ENCODE measurements around the gene EXOSC1.

Gene EXOSC1

DNA sequence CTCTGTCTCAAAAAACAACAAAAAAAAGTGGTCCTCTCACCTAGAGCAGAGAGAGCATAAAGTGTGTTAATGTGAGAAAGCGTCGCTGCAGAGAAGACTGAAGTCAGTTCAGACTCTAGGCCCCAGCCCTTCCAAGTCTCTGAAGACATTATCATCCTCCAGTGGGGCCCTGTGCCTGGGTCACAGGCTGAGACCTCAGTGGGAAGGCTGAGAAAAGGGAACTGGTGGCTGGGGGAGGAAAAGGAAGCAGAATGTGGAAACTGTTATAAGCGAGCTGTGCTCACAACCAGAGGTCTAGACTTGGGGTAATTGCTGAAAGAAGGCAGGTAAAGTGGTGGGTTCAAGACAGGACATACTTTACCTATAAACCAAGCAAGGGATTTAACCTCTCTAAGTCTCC, 39.7 kb downstream of the EXOSC1 start:
- H3K9ac ChIP-seq (ENCODE audit: low read depth, low read length) = no peak overlapping the region
- H3K4me1 ChIP-seq (ENCODE audit: control insufficient read depth, insufficient read depth, low read length) = no peaks in the 10 kb centered on the region
- no peaks in the 10 kb centered on the region for H3K27me3 ChIP-seq (ENCODE audit: control insufficient read depth, insufficient read depth, low read length)
- H3K36me3 ChIP-seq (ENCODE audit: control insufficient read depth, insufficient read depth, low read length) = no peaks in the 10 kb centered on the region
- H3K9me3 ChIP-seq (ENCODE audit: control insufficient read depth, insufficient read depth, low read length) = no peaks in the 10 kb centered on the region
- H3K4me3 ChIP-seq (ENCODE audit: low read depth, low read length) = no peak overlapping the region

DNA sequence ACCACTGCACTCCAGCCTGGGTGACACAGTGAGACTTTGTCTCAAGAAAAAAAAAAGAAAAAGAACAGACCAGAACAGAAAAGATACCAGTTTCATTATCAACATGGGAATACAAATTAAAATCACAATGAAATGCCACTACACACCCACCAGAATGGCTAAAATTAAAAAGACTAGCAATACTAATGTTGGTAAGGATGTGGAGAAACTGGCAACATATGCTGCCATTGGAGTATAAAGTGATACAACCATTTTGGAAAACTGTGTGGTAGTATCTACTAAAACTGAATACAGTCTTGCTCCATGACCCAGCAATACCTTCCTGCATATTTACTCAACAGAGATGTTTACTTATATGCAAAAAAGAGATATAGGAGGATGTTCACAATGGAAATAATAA, 41.8 kb downstream of the EXOSC1 start:
- no peaks in the 10 kb centered on the region for H3K36me3 ChIP-seq (ENCODE audit: control insufficient read depth, insufficient read depth, low read length)
- no peak overlapping the region for H3K9ac ChIP-seq (ENCODE audit: low read depth, low read length)
- H3K4me1 ChIP-seq (ENCODE audit: control insufficient read depth, insufficient read depth, low read length) = peaks cover 2% of the 10 kb centered on the region
- H3K9me3 ChIP-seq (ENCODE audit: control insufficient read depth, insufficient read depth, low read length) = no peaks in the 10 kb centered on the region
- no peak overlapping the region for H3K4me3 ChIP-seq (ENCODE audit: low read depth, low read length)
- H3K27me3 ChIP-seq (ENCODE audit: control insufficient read depth, insufficient read depth, low read length) = no peaks in the 10 kb centered on the region

DNA sequence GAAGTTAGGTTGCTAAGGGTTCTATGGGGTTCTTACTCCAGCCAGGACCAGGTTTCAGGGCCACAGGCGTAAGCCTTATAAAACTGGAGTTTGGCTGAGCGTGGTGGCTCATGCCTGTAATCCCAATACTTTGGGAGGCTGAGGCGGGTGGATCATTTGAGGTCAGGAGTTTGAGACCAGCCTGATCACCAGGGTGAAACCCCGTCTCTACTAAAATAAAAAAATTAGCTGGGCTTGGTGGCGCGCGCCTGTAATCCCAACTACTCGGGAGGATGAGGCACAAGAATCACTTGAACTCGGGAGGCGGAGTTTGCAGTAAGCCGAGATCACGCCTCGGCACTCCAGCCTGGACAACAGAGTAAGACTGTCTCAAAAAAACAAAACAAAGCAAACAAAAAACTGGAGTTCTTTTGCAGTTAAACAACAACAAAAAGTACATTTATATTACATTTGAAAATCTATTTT, 44.3 kb downstream of the EXOSC1 start:
- H3K9me3 ChIP-seq (ENCODE audit: control insufficient read depth, insufficient read depth, low read length) = no peaks in the 10 kb centered on the region
- H3K27me3 ChIP-seq (ENCODE audit: control insufficient read depth, insufficient read depth, low read length) = no peaks in the 10 kb centered on the region
- H3K4me3 ChIP-seq (ENCODE audit: low read depth, low read length) = peak overlapping the region; percentile 61
- no peaks in the 10 kb centered on the region for H3K36me3 ChIP-seq (ENCODE audit: control insufficient read depth, insufficient read depth, low read length)
- H3K9ac ChIP-seq (ENCODE audit: low read depth, low read length) = no peak overlapping the region
- peaks cover 2% of the 10 kb centered on the region for H3K4me1 ChIP-seq (ENCODE audit: control insufficient read depth, insufficient read depth, low read length)

DNA sequence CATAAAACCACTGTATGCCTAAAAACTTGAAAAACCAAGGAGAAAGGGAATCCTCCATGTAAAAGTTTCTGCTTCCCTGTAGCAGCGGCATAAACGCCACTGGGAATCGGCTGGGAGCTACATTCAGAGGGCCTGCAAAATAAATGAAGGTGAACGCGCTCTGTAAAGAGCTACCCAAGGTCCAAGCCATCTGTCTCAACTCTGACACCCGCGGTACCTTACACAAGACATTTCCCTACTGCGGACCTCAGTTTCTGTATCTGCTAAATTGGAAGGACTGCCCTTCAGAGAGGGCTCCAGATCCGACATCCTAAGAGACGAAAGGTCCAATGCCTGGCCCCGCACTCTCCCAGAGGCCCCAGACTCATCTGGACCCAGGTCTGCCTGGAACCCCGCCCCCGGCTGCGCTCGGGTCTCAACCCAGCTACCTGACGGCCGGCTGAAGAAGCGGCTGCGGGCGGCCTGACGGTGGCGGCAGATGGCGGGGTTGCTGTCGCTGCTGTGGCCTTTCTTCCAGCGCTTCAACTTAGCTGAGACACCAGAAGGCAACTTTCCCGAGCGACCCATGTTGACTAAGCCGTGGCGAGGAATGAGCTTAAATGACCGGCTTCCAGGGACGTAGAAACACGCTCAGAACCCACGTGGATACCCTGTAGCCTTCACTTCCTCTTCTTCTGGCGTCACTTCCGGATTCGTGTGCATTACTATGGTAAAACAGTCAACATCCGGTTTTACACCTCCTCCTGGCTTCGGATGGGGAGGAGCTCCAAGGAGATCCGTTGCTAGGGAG, 44.9 kb downstream of the EXOSC1 start, which contains the start of gene RRP12:
Gene RRP12, minus strand, starts transcription at position 676 of the 790 bp plus-strand sequence. Its CDS starts 109 bp downstream, at position 567.
- H3K9me3 ChIP-seq (ENCODE audit: control insufficient read depth, insufficient read depth, low read length) = no peaks in the 10 kb centered on the region
- H3K9ac ChIP-seq (ENCODE audit: low read depth, low read length) = peak within 1 kb of the TSS; percentile 30
- H3K27me3 ChIP-seq (ENCODE audit: control insufficient read depth, insufficient read depth, low read length) = no peaks in the 10 kb centered on the region
- peaks cover 2% of the 10 kb centered on the region for H3K4me1 ChIP-seq (ENCODE audit: control insufficient read depth, insufficient read depth, low read length)
- H3K36me3 ChIP-seq (ENCODE audit: control insufficient read depth, insufficient read depth, low read length) = peaks cover 5% of the 10 kb centered on the region
- peak within 1 kb of the TSS; percentile 61 for H3K4me3 ChIP-seq (ENCODE audit: low read depth, low read length)

DNA sequence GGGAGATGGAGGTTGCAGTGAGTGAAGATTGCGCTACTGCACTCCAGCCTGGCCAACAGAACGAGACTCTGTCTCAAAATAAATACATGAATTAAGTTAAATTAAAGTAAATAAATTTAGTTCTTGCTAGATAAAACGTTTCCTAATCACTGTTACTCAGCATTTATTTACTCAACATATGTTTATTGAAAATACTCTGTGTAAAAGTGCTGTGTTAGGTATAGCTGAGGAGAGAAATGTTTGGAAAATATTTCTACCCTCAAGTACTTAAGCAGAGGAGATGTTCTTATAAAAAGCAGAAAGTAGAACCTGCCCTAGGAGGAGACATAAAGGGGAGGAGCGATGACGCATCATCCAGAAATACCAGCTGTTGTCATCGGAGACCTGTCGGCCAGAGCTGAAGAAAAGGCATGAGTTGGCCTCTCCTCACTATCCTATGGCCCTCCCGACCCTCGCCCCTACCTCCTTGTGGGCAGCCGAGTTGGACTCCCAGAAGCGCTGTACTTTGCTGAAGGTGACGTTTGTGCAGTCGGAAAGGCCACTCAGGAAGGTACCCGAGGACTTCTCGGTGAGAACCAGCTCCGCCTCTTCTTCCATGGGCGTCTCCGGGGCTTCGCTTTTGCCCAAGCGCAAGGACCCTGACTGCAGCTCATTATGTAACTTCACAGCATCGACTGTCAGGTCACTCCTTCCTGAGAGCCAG, 45.8 kb downstream of the EXOSC1 start:
- Histone ChIP-seq H3K27me3 (ENCODE audit: control insufficient read depth, insufficient read depth, low read length) (no peaks in the 10 kb centered on the region), H3K9ac (ENCODE audit: low read depth, low read length) (no peak overlapping the region), H3K36me3 (ENCODE audit: control insufficient read depth, insufficient read depth, low read length) (peaks cover 5% of the 10 kb centered on the region), H3K4me3 (ENCODE audit: low read depth, low read length) (peak overlapping the region; percentile 61), H3K4me1 (ENCODE audit: control insufficient read depth, insufficient read depth, low read length) (peaks cover 2% of the 10 kb centered on the region), H3K9me3 (ENCODE audit: control insufficient read depth, insufficient read depth, low read length) (no peaks in the 10 kb centered on the region)

DNA sequence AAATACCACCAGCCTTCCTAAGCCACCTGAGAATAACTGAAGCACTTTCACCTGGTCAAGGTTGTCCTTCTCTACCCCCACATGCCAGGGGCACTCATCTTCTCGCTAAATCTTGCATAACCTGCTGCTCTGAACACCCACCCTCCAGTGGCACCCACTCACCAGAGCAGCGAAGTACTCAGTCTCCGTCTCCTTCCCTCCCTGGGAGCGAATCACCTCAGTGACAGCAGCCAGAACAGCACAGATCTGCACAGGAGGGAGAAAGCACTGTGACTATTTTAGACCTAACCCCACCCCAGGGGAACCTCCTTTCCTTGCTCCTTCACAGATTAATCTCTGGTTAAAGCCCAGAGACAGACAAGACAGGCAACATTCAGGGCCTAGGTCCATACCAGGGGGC, 49.8 kb downstream of the EXOSC1 start:
- Histone ChIP-seq H3K9ac (ENCODE audit: low read depth, low read length) (no peak overlapping the region), H3K4me3 (ENCODE audit: low read depth, low read length) (no peak overlapping the region), H3K4me1 (ENCODE audit: control insufficient read depth, insufficient read depth, low read length) (peaks cover 2% of the 10 kb centered on the region), H3K9me3 (ENCODE audit: control insufficient read depth, insufficient read depth, low read length) (no peaks in the 10 kb centered on the region), H3K36me3 (ENCODE audit: control insufficient read depth, insufficient read depth, low read length) (peaks cover 16% of the 10 kb centered on the region), H3K27me3 (ENCODE audit: control insufficient read depth, insufficient read depth, low read length) (no peaks in the 10 kb centered on the region)

DNA sequence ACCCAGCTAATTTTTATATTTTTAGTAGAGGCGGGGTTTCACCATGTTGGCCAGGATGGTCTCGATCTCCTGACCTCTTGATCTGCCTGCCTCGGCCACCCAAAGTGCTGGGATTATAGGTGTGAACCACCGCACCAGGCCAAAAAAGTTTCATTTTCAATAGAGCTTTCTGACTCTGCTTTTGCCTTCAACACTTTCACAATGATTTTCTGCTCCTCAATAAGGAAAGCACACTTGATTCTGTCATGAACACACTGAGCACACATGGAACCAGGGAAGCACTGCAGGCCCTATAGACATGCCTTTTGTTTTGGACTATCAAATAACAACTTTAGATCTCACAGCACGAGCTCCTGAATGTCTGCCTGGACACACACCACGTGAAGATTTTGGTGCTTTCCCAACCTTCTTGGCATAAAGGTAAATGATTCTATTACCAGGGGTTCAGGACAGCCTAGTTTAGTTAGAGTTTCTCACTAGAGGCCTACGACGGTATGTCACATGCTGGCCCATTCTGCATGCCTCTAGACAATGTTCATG, 52.7 kb downstream of the EXOSC1 start:
- Histone ChIP-seq H3K4me1 (ENCODE audit: control insufficient read depth, insufficient read depth, low read length) (no peaks in the 10 kb centered on the region), H3K36me3 (ENCODE audit: control insufficient read depth, insufficient read depth, low read length) (peaks cover 39% of the 10 kb centered on the region), H3K27me3 (ENCODE audit: control insufficient read depth, insufficient read depth, low read length) (no peaks in the 10 kb centered on the region)

DNA sequence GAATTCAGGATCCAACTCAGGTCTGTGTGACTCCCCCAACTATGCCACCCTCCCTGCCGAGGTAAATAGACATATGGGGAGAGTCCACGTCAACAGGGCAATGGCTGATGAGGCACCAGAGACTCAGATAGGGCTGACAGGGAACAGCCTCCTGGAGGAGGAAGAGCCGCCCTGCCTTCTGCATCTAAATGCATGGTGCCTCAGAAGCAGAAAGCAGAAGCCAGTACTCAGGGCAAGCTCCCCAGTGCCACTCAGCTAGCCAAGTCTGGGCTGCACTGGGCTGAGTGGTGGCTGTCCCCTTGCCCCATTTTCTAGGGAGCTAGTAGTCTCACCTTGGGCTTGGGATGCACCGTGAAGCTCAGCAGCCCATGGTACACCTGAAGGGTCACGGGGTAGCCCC, 55.7 kb downstream of the EXOSC1 start:
- H3K4me3 ChIP-seq (ENCODE audit: low read depth, low read length) = no peak overlapping the region
- no peaks in the 10 kb centered on the region for H3K9me3 ChIP-seq (ENCODE audit: control insufficient read depth, insufficient read depth, low read length)
- no peaks in the 10 kb centered on the region for H3K27me3 ChIP-seq (ENCODE audit: control insufficient read depth, insufficient read depth, low read length)
- no peaks in the 10 kb centered on the region for H3K4me1 ChIP-seq (ENCODE audit: control insufficient read depth, insufficient read depth, low read length)
- peaks cover 48% of the 10 kb centered on the region for H3K36me3 ChIP-seq (ENCODE audit: control insufficient read depth, insufficient read depth, low read length)
- no peak overlapping the region for H3K9ac ChIP-seq (ENCODE audit: low read depth, low read length)

More for the DNA sequence above, 52.7 kb downstream of the EXOSC1 start:
- H3K9ac ChIP-seq (ENCODE audit: low read depth, low read length) = no peak overlapping the region
- H3K9me3 ChIP-seq (ENCODE audit: control insufficient read depth, insufficient read depth, low read length) = no peaks in the 10 kb centered on the region
- no peak overlapping the region for H3K4me3 ChIP-seq (ENCODE audit: low read depth, low read length)

DNA sequence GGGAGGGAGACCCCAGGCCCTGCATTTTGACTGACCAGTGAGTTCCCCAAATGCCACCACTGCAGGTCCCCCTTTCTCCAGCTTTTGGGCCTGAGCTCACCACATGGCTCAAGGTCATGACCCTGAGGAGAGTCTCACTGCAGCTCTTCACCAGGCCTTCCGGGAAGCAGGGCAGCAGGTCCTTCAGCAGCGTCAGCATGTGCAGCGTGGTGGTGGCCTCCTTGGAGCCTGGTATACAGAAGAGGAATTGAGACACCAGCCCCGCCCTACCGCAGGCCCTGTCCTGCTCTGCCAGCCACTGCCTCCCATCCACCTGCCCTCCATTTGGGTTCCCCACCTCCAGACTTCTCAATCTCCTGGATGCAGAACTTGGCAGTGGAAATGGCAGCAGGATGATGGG, 57.7 kb downstream of the EXOSC1 start:
- no peak overlapping the region for H3K9ac ChIP-seq (ENCODE audit: low read depth, low read length)
- H3K4me3 ChIP-seq (ENCODE audit: low read depth, low read length) = no peak overlapping the region
- no peaks in the 10 kb centered on the region for H3K9me3 ChIP-seq (ENCODE audit: control insufficient read depth, insufficient read depth, low read length)
- no peaks in the 10 kb centered on the region for H3K27me3 ChIP-seq (ENCODE audit: control insufficient read depth, insufficient read depth, low read length)
- peaks cover 50% of the 10 kb centered on the region for H3K36me3 ChIP-seq (ENCODE audit: control insufficient read depth, insufficient read depth, low read length)
- H3K4me1 ChIP-seq (ENCODE audit: control insufficient read depth, insufficient read depth, low read length) = no peaks in the 10 kb centered on the region

Measured in iPS-15b (cell line).